ENCODE results near the gene MFRP.

Gene MFRP

DNA sequence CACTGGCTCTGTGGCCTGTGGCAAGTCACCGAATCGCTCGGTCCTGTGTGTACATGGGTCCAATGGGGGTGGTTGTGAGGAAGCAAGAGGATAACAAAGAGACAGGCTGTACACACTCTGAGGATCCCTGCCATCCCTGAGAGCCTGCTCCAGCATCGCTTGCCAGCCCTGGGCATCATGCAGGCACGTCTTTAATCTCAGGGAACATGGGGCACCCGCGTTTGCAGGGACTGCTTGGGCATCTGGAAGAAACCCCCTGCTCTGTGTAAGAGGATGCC is 4.5 kb downstream of the MFRP start:
- Histone ChIP-seq H3K9me2 (replicated peaks; ENCODE audit: insufficient read depth, low read length) (no peaks in the 10 kb centered on the region), H3K9me3 (ENCODE audit: insufficient read depth, low read length) (no peaks in the 10 kb centered on the region), H4K20me1 (ENCODE audit: low read depth, low read length) (no peaks in the 10 kb centered on the region), H3K4me2 (ENCODE audit: low read depth, low read length, poor library complexity, severe bottlenecking) (no peak overlapping the region), H3K36me3 (ENCODE audit: low read length) (no peaks in the 10 kb centered on the region), H3K79me2 (ENCODE audit: insufficient read depth, low read length) (no peaks in the 10 kb centered on the region), H3F3A (ENCODE audit: insufficient read depth) (no peaks in the 10 kb centered on the region), H3K4me3 (ENCODE audit: insufficient read depth, low read length, poor library complexity, severe bottlenecking) (no peak overlapping the region), H3K27ac (ENCODE audit: low read depth, low read length) (no peak overlapping the region), H2AFZ (ENCODE audit: low read depth, low read length, severe bottlenecking) (no peak overlapping the region), H3K27me3 (ENCODE audit: low read length) (no peaks in the 10 kb centered on the region), H3K9ac (ENCODE audit: low read length) (no peak overlapping the region)
- no peak for TF ChIP-seq EZH2phosphoT487 (conservative IDR thresholded peaks at IDR 0.05; ENCODE audit: low read length)
- TF ChIP-seq, protein P1, sequence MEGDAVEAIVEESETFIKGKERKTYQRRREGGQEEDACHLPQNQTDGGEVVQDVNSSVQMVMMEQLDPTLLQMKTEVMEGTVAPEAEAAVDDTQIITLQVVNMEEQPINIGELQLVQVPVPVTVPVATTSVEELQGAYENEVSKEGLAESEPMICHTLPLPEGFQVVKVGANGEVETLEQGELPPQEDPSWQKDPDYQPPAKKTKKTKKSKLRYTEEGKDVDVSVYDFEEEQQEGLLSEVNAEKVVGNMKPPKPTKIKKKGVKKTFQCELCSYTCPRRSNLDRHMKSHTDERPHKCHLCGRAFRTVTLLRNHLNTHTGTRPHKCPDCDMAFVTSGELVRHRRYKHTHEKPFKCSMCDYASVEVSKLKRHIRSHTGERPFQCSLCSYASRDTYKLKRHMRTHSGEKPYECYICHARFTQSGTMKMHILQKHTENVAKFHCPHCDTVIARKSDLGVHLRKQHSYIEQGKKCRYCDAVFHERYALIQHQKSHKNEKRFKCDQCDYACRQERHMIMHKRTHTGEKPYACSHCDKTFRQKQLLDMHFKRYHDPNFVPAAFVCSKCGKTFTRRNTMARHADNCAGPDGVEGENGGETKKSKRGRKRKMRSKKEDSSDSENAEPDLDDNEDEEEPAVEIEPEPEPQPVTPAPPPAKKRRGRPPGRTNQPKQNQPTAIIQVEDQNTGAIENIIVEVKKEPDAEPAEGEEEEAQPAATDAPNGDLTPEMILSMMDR (IDR thresholded peaks at IDR 0.05; ENCODE audit: insufficient read depth, low read length, poor library complexity, severe bottlenecking), result no peak

DNA sequence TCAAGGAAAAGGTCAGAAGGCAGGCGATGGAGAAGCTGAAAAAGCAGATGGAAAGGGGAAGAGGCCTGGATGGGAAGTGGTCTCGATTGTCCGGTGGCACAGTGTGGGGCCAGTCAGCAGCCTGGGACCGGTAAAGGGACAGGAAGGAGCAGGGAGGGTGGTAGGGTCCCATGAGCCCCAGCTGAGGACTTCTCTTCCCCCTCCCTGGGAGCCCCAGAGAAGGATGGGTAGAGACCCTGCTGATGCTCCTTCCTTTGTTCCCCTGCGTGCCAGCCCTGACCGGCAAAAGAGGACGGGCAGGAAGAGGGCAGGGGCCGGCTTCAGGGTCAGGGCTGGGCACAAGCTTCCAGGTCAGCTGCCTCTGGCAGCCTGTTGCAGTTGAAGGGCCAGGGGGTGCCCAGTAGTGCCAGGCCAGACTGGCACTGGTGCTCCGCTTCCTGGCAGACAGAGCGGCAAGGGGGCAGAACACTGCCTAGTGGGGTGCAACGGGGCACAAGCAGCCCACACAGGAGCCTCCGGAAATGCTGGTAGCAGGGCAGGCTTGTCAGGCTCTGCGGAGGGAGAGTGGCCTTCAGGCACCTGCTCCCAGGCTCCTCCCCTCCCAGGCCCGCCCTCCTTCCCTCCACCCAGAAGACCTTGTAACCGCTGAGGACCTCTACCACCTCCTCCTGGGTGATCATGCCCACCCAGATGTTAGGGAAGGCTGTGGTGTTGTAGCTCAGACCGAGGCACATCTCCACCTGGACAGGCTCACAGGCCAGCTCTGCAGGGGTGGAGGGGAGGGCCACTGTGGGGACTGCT is 5.1 kb downstream of the MFRP start:
- Histone ChIP-seq H4K20me1 (ENCODE audit: low read depth, low read length) (no peaks in the 10 kb centered on the region), H3K9me2 (replicated peaks; ENCODE audit: insufficient read depth, low read length) (no peaks in the 10 kb centered on the region), H3K36me3 (ENCODE audit: low read length) (no peaks in the 10 kb centered on the region), H2AFZ (ENCODE audit: low read depth, low read length, severe bottlenecking) (no peak overlapping the region), H3K9ac (ENCODE audit: low read length) (no peak overlapping the region), H3K27me3 (ENCODE audit: low read length) (no peaks in the 10 kb centered on the region), H3K4me3 (ENCODE audit: insufficient read depth, low read length, poor library complexity, severe bottlenecking) (no peak overlapping the region), H3F3A (ENCODE audit: insufficient read depth) (no peaks in the 10 kb centered on the region), H3K4me2 (ENCODE audit: low read depth, low read length, poor library complexity, severe bottlenecking) (no peak overlapping the region), H3K79me2 (ENCODE audit: insufficient read depth, low read length) (no peaks in the 10 kb centered on the region), H3K27ac (ENCODE audit: low read depth, low read length) (no peak overlapping the region), H3K9me3 (ENCODE audit: insufficient read depth, low read length) (no peaks in the 10 kb centered on the region)
- TF ChIP-seq EZH2phosphoT487 (conservative IDR thresholded peaks at IDR 0.05; ENCODE audit: low read length), result no peak
- TF ChIP-seq, protein P1 (IDR thresholded peaks at IDR 0.05; ENCODE audit: insufficient read depth, low read length, poor library complexity, severe bottlenecking), result no peak

DNA sequence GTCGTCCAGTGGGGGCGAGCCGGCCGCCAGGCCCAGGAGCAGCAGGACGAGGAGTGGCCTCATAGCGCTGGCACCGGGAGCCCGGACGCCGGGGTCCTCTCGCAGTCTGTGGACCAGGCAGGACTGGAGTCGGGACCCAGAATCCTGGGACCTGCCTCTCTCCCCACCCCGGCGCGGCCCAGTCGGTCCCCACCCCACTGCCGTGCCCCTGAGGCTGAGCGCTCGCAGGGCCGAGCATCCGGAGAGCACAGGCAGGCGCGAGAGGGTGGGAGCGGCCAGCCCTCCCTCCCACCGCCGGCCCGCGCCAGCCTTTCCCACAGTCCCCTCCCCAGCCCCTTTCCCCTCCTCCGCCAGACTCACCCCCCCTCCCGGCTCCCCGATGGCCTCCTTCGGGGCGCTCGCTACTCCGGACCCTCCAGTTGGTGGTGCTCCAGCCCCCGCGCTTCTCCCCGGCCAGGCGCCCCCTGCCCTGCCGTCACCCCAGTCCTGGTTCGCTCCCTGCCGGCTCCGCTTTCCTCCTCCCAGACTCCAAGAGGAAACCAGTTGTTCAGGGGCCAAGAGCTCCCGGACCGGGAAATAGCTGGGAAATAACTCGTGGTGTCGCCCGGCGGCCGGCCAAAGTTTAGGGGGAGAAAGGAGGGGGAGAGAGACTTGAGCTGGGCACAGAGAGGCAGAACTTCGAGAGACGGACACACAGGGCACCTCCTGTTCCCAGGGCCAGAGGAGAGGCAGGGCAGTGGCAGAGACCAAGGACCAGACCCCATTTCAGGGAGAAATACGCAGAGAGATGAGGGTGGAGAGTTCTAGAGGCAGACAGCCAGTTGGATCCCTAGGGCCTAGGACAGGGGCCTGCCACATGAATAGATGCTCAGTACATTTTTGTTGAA is 5.9 kb downstream of the MFRP start, which contains the start of gene C1QTNF5:
C1QTNF5 (minus strand) TSS at position 549 of the 887 bp plus-strand sequence; CDS start at position 63, 486 bp downstream.
- H2AFZ ChIP-seq (ENCODE audit: low read depth, low read length, severe bottlenecking), result no peak within 1 kb of the TSS
- H3K79me2 ChIP-seq (ENCODE audit: insufficient read depth, low read length), result no peaks in the 10 kb centered on the region
- no peak within 1 kb of the TSS for H3K4me2 ChIP-seq (ENCODE audit: low read depth, low read length, poor library complexity, severe bottlenecking)

More for the DNA sequence above, 5.9 kb downstream of the MFRP start, which contains the start of gene C1QTNF5:
- no peak within 1 kb of the TSS for H3K27ac ChIP-seq (ENCODE audit: low read depth, low read length)
- no peaks in the 10 kb centered on the region for H3K9me3 ChIP-seq (ENCODE audit: insufficient read depth, low read length)
- H4K20me1 ChIP-seq (ENCODE audit: low read depth, low read length), result no peaks in the 10 kb centered on the region
- no peak within 1 kb of the TSS for H3K9ac ChIP-seq (ENCODE audit: low read length)
- TF ChIP-seq, protein P1 (IDR thresholded peaks at IDR 0.05; ENCODE audit: insufficient read depth, low read length, poor library complexity, severe bottlenecking), result no peak
- TF ChIP-seq EZH2phosphoT487 (conservative IDR thresholded peaks at IDR 0.05; ENCODE audit: low read length), result no peak
- H3K4me3 ChIP-seq (ENCODE audit: insufficient read depth, low read length, poor library complexity, severe bottlenecking), result no peak within 1 kb of the TSS
- H3F3A ChIP-seq (ENCODE audit: insufficient read depth), result no peaks in the 10 kb centered on the region
- H3K27me3 ChIP-seq (ENCODE audit: low read length), result no peaks in the 10 kb centered on the region
- no peaks in the 10 kb centered on the region for H3K36me3 ChIP-seq (ENCODE audit: low read length)
- no peaks in the 10 kb centered on the region for H3K9me2 ChIP-seq (replicated peaks; ENCODE audit: insufficient read depth, low read length)
